Cardiac muscle cell (in vitro differentiated cells and primary cell): ENCODE measurements around the gene GNAI1. TPM values are rescaled to one million over a fixed set of nuclear protein-coding genes. Genes with fewer than 3 reads are reported as not detected.
A peak's percentile ranks its signal among the peaks of the same experiment; 100 is the strongest.

Experiments used
- DNase-seq, 2 donors: peaks; one replicate each; pipeline versions ENCODE4 v3.0.0 to v3.0.0-alpha.2; 2010 to 2017; ENCODE audit warnings: low read depth in 1 of 2, low spot score in 1 of 2
- H3K27ac ChIP-seq: fragments of 200-600 bp; sonication (generic); 2 replicates; pipeline ENCODE4 v1.5.1; 2016
- H3K27me3 ChIP-seq: fragments of 200-600 bp; sonication (generic); 2 replicates; pipeline ENCODE4 v1.6.0; 2016; ENCODE audit warnings: control low read depth
- H3K36me3 ChIP-seq: fragments of 200-600 bp; sonication (generic); 2 replicates; pipeline ENCODE4 v1.5.1; 2016; ENCODE audit warnings: control low read depth
- H3K4me1 ChIP-seq: fragments of 200-600 bp; sonication (generic); 2 replicates; pipeline ENCODE4 v1.8.1; 2017; ENCODE audit warnings: low read depth, mild to moderate bottlenecking, mixed run types
- H3K4me3 ChIP-seq: fragments of 200-600 bp; sonication (generic); 2 replicates; pipeline ENCODE4 v1.5.1; 2016; ENCODE audit warnings: mild to moderate bottlenecking
- H3K9me3 ChIP-seq: fragments of 200-600 bp; sonication (generic); 2 replicates; pipeline ENCODE4 v1.5.1; 2017; ENCODE audit warnings: low read depth, mild to moderate bottlenecking, control low read depth
- polyA plus RNA-seq: library from polyadenylated mRNA; unstranded; fragments of >200 nt; fragmentation: Nextera tagmentation; extraction: Ambion mirVana; gene quantifications from 2 replicates; pipeline ENCODE4 v1.2.1, GENCODE V29; 2016
- total RNA-seq: library from RNA; depleted of rRNA; stranded (reverse); fragments of >200 nt; gene quantifications from 2 replicates; pipeline ENCODE4 v1.2.3, GENCODE V29; 2016
- TF ChIP-seq, protein P1 (sequence below): IDR thresholded peaks from 2 replicates; pipeline ENCODE4 v1.5.1; 2012; ENCODE audit warnings: low read depth, mild to moderate bottlenecking, low read length

Gene GNAI1
- total and polyA plus RNA-seq, 2 experiments from 2014 or later = 26.1 to 31.8 TPM

DNA sequence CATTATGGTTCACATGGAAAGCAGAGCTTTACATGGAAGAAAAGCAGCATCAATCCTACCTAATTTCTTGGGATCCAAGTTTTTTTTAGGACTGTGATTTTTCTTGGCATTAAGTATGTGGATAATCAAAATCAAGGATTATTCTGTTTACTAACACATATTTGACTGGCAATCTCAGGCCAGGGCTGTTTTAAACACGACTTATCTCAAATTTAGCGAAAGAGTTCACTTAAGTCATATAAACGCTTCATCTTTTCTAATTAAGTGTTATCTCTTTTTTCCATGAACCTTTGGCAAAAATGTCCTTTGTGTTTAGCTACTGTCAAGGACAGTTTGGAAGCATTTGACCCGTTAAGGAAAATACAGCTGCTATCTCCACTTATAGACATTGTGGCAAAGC lies 92.0 kb downstream of the GNAI1 start:
- Histone ChIP-seq H3K36me3 (no peaks in the 10 kb centered on the region), H3K9me3 (no peaks in the 10 kb centered on the region), H3K4me3 (no peak overlapping the region), H3K27me3 (no peaks in the 10 kb centered on the region), H3K4me1 (no peaks in the 10 kb centered on the region), H3K27ac (no peak overlapping the region)
- TF ChIP-seq, protein P1, sequence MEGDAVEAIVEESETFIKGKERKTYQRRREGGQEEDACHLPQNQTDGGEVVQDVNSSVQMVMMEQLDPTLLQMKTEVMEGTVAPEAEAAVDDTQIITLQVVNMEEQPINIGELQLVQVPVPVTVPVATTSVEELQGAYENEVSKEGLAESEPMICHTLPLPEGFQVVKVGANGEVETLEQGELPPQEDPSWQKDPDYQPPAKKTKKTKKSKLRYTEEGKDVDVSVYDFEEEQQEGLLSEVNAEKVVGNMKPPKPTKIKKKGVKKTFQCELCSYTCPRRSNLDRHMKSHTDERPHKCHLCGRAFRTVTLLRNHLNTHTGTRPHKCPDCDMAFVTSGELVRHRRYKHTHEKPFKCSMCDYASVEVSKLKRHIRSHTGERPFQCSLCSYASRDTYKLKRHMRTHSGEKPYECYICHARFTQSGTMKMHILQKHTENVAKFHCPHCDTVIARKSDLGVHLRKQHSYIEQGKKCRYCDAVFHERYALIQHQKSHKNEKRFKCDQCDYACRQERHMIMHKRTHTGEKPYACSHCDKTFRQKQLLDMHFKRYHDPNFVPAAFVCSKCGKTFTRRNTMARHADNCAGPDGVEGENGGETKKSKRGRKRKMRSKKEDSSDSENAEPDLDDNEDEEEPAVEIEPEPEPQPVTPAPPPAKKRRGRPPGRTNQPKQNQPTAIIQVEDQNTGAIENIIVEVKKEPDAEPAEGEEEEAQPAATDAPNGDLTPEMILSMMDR = no peak
- DNase-seq = no peak

DNA sequence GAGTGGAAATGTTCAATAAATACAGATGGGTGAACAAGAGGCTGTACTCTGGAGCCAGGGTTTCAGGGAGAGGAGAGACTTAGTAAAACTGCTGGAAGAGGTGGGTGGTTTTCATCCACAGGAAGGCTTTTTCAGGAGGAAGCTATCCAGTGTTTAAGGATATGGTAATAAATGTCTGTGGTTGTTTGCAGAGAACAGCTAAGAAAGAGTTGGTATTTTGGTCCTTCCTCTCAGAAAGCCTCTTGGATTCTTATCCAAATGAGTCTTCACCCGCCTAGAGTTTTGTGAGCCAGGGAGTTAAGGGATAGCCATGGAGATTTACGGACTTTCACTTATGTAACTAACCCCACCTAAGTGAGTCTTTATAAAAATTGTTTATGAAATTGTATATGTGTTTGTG lies 95.7 kb downstream of the GNAI1 start:
- H3K4me3 ChIP-seq = no peak overlapping the region
- H3K27me3 ChIP-seq = no peaks in the 10 kb centered on the region
- no peaks in the 10 kb centered on the region for H3K4me1 ChIP-seq
- no peaks in the 10 kb centered on the region for H3K9me3 ChIP-seq
- DNase-seq = no peak
- H3K27ac ChIP-seq = no peak overlapping the region
- TF ChIP-seq, protein P1 = no peak
- no peaks in the 10 kb centered on the region for H3K36me3 ChIP-seq

DNA sequence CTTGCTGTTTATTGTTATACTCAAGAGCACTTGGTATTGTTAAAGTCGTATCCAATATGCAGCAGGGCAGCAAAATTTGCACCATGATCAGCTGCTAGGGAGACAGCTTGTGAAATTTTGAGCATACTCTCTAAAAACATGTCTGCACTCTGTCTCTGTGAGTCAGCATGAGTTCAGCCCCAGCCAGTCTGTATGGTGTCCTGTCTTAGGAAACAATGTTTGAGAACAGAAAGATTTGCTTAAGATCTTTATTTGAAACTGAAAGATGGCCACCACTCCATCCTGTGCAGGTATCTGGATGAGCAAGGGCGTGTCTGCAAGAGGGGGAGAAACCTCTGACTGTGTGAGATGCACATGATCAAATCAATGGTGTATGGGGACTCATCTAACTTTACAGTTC lies 97.1 kb downstream of the GNAI1 start:
- no peak overlapping the region for H3K27ac ChIP-seq
- H3K4me3 ChIP-seq = no peak overlapping the region
- no peaks in the 10 kb centered on the region for H3K36me3 ChIP-seq
- no peaks in the 10 kb centered on the region for H3K27me3 ChIP-seq
- H3K4me1 ChIP-seq = no peaks in the 10 kb centered on the region
- TF ChIP-seq, protein P1 = no peak
- H3K9me3 ChIP-seq = no peaks in the 10 kb centered on the region
- peak in 1 of 2 donors; percentile 45 for DNase-seq

DNA sequence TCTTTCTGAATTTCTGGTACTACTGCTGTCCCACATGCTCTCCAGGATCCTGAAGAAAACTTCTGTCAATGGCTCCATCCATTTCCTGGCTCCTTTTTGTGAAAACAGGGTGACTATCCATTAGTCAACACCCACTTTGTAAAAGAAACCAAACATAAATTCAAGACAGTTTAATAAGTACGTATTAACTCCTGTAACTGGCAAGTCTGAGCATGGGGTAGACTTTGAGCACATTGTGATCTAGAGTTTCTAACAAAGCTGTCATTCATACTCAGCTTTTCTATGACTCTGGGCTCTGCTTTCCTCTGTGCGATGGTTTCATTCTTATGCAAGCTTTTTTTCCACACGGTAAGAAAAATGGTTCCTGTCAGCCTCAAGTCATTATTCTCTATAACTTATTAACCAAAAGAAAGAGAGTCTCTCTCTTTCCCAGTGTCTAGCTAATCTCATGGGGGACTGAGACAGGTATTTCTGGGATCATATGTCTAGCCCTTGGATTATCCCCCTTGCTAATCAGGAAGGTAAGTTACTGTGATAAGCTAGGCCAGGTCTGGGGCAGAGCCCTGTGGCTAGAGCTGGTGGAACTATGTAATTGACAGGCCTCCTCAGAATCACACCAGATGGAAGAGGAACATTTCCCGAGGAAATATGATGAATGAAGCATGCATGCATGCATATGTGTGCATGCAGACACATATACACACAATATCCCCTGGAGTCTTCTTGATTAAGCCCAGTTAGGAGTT lies 98.5 kb downstream of the GNAI1 start:
- no peak overlapping the region for H3K4me3 ChIP-seq
- no peaks in the 10 kb centered on the region for H3K36me3 ChIP-seq
- no peaks in the 10 kb centered on the region for H3K4me1 ChIP-seq
- H3K27me3 ChIP-seq = no peaks in the 10 kb centered on the region
- DNase-seq = no peak
- TF ChIP-seq, protein P1 = no peak
- no peaks in the 10 kb centered on the region for H3K9me3 ChIP-seq
- H3K27ac ChIP-seq = no peak overlapping the region

DNA sequence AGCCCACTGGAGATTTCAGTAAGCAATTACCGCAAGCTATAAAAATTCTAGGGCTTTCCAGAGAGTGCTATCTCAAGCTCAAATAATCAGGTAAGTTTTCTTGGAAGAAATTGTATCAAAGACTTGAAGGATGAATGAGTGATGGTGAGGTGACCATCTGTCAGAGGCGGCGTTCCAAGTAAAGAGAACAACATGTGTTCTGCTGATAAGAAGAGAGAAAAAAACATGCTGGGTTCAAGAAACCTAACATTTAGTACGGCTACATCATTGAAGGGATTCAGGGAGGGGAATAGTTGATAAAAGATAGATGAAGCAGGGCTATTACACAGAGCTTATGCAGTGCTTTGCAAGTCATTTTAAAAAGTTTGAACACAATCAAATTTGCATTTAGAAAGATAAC lies 100.7 kb downstream of the GNAI1 start:
- Histone ChIP-seq H3K36me3 (no peaks in the 10 kb centered on the region), H3K4me1 (no peaks in the 10 kb centered on the region), H3K27ac (no peak overlapping the region), H3K27me3 (no peaks in the 10 kb centered on the region), H3K9me3 (no peaks in the 10 kb centered on the region), H3K4me3 (no peak overlapping the region)
- DNase-seq = no peak
- TF ChIP-seq, protein P1 = no peak

DNA sequence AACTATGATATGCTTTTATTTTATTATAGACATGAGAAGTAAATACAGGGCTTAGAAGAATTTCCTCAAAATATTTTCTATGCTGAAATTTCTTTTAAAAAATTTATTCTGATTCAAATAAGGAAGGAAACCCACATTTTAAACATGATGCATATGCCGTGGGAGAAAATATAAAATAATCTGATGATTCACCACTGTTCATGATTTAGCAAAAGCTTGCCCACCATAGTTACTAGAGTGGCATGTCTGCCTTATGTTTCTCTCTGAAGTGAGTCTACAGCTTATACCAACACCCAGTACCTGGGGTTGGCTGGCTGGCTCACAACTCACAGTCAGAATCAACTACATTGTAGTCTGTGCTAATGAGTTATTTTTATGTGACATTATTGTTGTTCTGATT lies 102.0 kb downstream of the GNAI1 start:
- Histone ChIP-seq H3K9me3 (no peaks in the 10 kb centered on the region), H3K27ac (no peak overlapping the region), H3K4me3 (no peak overlapping the region), H3K27me3 (no peaks in the 10 kb centered on the region), H3K36me3 (no peaks in the 10 kb centered on the region), H3K4me1 (no peaks in the 10 kb centered on the region)
- TF ChIP-seq, protein P1 = no peak
- no peak for DNase-seq
